ENCODE results near the gene DLGAP1.

The DLGAP1 gene

GRCh38 chr18:3510024-3510423 lies 945.1 kb downstream of the DLGAP1 start:
- DNase-seq, result no peak

DNA sequence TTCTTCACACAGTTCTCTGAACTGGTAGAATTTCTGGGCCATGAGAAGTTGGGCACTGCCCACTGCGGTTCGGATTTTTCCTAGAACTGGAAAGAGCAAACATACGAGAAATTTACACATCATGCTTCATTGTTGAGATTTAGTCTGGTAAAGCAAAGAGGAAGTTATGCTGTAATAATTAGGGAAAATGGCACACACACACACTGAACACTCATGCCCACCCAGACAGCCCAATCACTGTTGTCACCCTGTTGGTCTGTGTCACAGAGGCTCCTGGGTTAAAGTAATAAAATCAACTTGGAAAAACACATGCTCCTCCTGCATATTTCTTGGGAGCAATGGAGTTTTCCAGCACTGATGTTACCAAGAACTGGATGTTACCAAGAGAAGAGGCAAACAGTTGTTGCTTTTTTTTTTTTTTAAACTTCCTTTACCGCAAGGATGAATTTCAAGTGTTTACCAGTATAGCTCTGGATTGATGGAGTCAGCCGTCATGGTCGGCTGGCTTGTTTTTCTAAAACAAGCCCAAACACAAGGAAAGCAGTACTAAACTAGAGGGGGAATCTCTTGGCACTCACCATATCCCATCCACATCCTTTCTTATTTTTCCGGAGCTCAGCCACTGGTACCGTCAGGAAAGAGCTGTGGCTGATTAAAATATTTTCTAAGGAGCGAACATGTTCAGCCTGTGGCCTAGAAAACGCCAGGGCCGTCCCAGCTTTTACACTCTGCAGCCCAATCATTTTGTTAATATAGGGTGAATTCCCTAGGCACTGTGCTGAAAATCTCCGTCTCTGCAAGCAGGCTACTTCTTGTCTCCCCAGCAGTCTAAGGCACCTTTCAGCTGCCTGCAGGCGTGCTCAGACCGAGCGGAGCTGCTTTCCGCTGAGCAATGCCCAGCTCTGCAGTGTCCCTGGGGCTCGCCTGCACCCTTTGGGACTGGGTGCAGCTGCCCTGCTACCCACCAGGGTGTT lies 946.2 kb downstream of the DLGAP1 start:
- no peak for DNase-seq

- no peak for DNase-seq
Measured at GRCh38 chr18:3504637-3505036, 950.5 kb downstream of the DLGAP1 start.

- DNase-seq, result no peak
Measured at GRCh38 chr18:3502650-3503049, 952.5 kb downstream of the DLGAP1 start.

- DNase-seq, result no peak
Measured at GRCh38 chr18:3500016-3500415, 955.1 kb downstream of the DLGAP1 start.

- DNase-seq, result no peak
Measured at GRCh38 chr18:3499501-3499900, 955.6 kb downstream of the DLGAP1 start.

DNA sequence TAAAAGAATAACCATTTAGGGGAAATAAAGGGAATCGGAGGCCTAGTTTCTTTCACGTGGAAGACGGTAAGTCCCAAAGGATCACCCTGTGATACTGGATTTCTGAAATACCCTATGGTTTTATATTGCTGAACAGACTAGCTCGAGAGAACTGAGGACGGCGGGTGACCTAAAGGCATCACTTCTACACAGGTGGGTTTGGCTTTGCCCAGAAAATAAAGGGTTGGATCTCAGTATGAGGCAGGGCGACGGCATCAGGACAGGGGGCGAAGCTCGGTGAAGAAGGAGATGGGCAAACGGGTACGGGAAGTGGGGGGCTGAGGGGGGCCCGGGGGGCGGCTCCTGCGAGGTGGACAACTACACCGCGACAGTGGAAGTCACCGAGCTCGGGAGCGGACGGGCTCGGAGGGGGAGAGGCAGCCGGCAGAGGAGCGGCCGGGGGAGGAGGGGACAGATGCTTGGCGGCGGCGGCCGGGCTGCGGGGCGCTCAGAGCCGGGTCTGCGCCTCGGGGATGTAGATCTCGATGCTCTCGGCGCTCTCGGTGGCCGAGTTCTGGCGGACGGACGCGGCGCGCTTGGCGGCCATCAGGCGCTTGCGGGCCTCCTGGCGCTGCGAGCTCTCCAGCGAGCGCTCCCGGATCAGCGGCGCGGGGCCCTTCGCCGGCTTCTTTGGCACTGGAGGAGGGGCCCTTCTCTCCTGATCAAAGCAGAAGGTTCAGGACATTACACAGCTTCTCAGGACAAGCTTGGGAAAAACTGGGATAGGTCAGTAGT lies 956.2 kb downstream of the DLGAP1 start:
- no peak for DNase-seq

GRCh38 chr18:3495691-3496430 lies 959.2 kb downstream of the DLGAP1 start:
- DNase-seq, result no peak

DNA sequence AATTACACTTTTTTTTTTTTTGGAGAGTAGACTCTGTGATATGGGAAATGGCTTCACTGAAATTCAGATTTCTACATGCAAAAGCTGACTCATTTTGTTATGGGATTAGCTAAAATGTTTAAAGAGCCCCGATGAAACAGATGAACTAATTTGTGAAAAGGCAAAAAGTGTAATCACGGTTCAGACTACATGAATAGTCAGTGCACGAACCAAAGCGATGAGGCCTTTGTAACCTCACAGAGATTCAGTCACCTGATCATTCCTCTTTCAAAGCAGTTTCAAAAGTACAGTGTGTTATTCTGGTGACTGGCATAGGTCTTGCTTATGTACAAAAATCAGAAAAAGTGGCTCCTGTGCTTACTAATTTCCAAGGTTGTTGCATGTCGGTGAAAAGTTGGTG lies 960.5 kb downstream of the DLGAP1 start:
- no peak for DNase-seq

DNA sequence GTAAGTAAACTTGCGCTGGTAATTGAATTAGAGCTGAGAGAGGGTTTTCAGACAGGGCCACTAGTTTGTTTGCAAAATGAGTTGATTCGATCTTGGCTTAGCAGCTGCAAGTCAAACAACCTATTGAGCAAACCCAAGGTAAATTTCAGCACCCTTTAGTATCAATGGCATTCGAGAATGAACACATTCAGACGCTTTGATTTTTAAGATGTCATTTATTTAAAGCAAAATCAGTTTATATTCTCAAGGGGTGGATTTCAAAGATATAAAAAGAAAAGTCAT lies 960.9 kb downstream of the DLGAP1 start:
- no peak for DNase-seq

DNA sequence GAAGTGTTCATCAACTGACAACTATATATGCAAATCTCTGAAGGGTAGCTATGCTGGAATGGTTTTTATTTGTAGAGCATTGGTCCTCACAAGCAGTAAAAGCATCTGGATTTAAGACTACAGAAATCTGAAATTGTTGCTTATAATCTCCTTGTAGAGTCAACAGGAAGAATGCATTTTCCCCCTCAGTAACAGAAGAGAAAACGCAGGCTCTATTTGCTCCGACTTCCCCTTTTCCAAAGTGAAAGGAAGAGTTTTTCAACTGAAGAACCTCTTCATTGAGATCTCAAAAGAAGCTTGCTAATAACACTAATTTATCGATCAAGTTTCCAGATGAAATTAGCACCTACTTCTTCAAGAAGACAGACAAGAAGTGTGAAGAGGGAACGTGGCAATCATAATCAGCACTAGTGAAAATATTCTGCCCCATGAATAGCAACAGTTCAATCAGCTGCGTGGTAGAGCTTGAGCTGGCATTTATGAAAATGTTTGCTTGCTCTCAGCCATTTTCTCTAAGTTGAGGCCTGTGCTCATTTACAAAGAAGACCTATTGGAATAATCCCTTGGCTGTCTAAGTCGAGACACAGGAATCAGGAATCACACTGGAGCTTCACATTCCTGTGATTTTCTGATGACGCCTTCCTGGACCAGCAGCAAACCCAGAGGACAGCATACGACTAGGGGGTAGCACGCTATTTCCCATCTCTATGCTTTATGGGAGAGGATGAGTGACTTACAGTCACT lies 961.4 kb downstream of the DLGAP1 start:
- no peak for DNase-seq

DNA sequence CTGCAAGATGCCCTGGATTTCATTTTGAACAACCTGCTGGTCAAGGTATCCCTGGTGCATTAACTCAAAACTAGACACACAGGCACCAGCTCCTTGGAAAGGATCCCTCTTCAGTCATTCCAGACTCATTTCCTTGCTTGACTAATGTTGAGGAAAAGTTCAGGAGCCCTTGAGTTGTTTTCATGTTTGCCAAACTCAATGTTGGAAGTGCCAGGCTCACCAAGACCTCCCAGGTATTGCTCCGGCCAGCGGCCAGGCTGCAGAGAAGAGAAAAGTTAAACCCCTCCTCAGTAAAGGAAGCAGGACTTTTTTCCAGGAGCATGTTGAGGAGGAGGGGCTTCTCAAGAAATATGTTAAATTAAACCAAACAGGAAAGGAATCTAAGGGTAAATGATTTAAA lies 962.4 kb downstream of the DLGAP1 start:
- no peak for DNase-seq

DNA sequence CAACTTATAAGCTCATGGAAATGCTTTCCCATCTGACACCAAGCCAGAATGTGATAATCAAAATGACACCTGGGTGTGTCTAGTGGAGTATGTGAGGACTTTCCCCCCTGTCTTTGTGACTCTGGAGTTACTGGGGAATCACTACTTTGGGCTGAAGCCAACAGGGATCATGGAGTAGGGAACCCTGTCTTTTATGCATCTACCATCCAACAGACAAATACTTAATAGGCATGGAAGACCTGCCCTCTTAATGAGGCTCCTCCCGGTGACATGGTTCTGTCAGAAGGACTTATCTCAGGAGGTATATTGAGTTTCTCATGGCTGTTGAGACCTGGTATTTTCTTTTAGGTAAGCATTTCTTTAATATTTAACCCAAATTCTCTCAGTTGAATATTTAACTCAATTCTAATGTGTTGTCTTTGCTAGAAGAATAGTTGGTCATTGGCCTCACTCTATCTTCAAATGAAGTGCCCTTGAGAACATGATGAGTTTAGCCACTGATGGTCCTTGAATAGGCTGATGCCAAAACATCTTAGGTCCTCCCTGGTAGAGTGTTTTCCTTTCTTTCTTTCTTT lies 963.0 kb downstream of the DLGAP1 start:
- no peak for DNase-seq

GRCh38 chr18:3489462-3489861 lies 965.6 kb downstream of the DLGAP1 start:
- DNase-seq, result no peak

- peak; percentile 49 for DNase-seq
Measured at GRCh38 chr18:3486512-3486911, 968.6 kb downstream of the DLGAP1 start.

- no peak for DNase-seq
Measured at GRCh38 chr18:3485153-3486149, 969.7 kb downstream of the DLGAP1 start.

GRCh38 chr18:3482258-3482657 lies 972.8 kb downstream of the DLGAP1 start:
- no peak for DNase-seq

- DNase-seq, result peak; percentile 63
Measured at GRCh38 chr18:3481696-3482210, 973.4 kb downstream of the DLGAP1 start.

DNA sequence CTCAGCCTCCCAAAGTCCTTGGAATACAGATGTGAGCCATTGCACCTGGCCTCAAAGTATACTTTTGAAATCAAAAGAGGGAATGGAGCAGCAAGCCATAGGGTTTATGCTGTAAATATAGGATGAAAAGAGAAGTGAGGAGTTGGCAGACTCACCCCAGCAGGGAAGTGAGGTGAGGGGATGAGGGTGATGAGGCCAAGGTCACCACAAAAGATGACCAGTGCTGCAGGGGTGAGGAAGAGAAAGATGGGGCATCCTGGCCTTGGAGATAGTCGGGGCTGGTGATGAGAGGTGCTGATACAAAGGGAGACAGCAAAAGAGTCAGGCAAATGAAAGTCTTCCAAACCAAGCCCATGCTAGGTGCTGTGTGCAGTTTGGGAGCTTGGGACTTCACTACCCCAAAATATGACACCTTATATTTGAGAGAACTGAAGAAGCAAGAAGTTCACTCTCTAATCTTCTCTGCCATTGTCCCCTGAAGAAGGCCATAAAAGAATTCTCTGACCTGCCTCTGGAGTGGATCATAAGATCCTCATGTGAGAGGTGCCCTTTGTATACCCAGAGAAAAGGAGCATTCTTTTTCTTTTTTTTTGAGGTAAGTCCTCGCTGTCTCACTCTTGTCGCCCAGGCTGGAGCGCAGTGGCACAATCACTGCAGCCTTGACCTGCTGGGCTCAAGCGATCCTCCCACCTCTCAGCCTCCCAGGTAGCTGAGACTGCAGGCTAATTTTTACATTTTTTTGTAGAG lies 974.1 kb downstream of the DLGAP1 start:
- DNase-seq, result no peak

GRCh38 chr18:3479978-3480509 lies 975.1 kb downstream of the DLGAP1 start:
- no peak for DNase-seq
